Upper lobe of left lung (tissue), 4 donors: ENCODE data around the gene SLC19A1.

Experiments used
- CTCF ChIP-seq, 6 experiments: fragments of 450-650 bp in 4 of 6; fragments of 200-600 bp in 2 of 6; sonication (generic) in 2 of 6; IDR thresholded peaks; one replicate each; pipeline ENCODE4 v1.5.1; 2016 to 2019; ENCODE audit warnings: antibody characterized with exemption in 6 of 6
- POLR2AphosphoS5 ChIP-seq, 2 donors: sonication (generic); formaldehyde crosslinking; IDR thresholded peaks; one replicate each; pipeline ENCODE4 v1.5.1; 2017; ENCODE audit warnings: antibody characterized with exemption in 2 of 2

GRCh38 chr21:45552696-45553391 is 10.6 kb upstream of the SLC19A1 start:
- no peak for TF ChIP-seq CTCF (IDR thresholded peaks at IDR 0.05)
- no peak for TF ChIP-seq POLR2AphosphoS5 (IDR thresholded peaks at IDR 0.05)
